Astrocyte of the cerebellum (primary cell): ENCODE results near the gene MTMR6.

ENCODE experiments used
- DNase-seq: peaks from one replicate; pipeline ENCODE4 v3.0.0-alpha.2; 2011; ENCODE audit warnings: low read depth
- H3K4me3 ChIP-seq: 2 replicates; pipeline ENCODE4 v1.5.1; 2011; ENCODE audit warnings: mild to moderate bottlenecking, low read depth, low read length, moderate library complexity
- CTCF ChIP-seq: IDR thresholded peaks from 2 replicates; pipeline ENCODE4 v1.5.1; 2012; ENCODE audit warnings: low read length, low read depth, moderate library complexity, mild to moderate bottlenecking; ENCODE audit errors: missing control alignments
- in situ Hi-C: cut with HindIII; loops from 2 replicates; pipeline ENCODE4 v1.10.0; 2017; ENCODE audit warnings: low sequenced_read_pairs

Gene MTMR6

GRCh38 chr13:25262261-25262660, 25.0 kb downstream of the MTMR6 start:
- no peak for TF ChIP-seq CTCF
- no peak for DNase-seq
- in situ Hi-C loops: no loop called here
- no peak overlapping the region for H3K4me3 ChIP-seq

GRCh38 chr13:25253702-25254101, 33.6 kb downstream of the MTMR6 start:
- no peak for DNase-seq
- in situ Hi-C loops: no loop called here
- no peak overlapping the region for H3K4me3 ChIP-seq
- no peak for TF ChIP-seq CTCF

GRCh38 chr13:25252752-25253151, 34.5 kb downstream of the MTMR6 start:
- in situ Hi-C loops: no loop called here
- DNase-seq: no peak
- H3K4me3 ChIP-seq: no peak overlapping the region
- no peak for TF ChIP-seq CTCF

- in situ Hi-C loops: no loop called here
- TF ChIP-seq CTCF: no peak
- no peak for DNase-seq
- H3K4me3 ChIP-seq: no peak overlapping the region
These were observed 35.1 kb downstream of the MTMR6 start for GRCh38 chr13:25252225-25252624.

GRCh38 chr13:25249001-25249543, 38.2 kb downstream of the MTMR6 start:
- DNase-seq: peak; percentile 24
- in situ Hi-C loops: no loop called here
- no peak overlapping the region for H3K4me3 ChIP-seq
- TF ChIP-seq CTCF: peak; percentile 66

- DNase-seq: no peak
- H3K4me3 ChIP-seq: no peak overlapping the region
- in situ Hi-C loops: no loop called here
- no peak for TF ChIP-seq CTCF
These were observed 39.2 kb downstream of the MTMR6 start for GRCh38 chr13:25248071-25248470.

- no peak overlapping the region for H3K4me3 ChIP-seq
- TF ChIP-seq CTCF: no peak
These were observed 39.9 kb downstream of the MTMR6 start for GRCh38 chr13:25247360-25247759.

More at GRCh38 chr13:25247360-25247759, 39.9 kb downstream of the MTMR6 start:
- no peak for DNase-seq
- in situ Hi-C loops: no loop called here
